Natural killer cell (primary cell): ENCODE measurements around the gene PDK4. TPM values are rescaled to one million over a fixed set of nuclear protein-coding genes. Genes with fewer than 3 reads are reported as not detected.

Experiments
- ATAC-seq, 3 donors: fragments of 150-1000 bp in 2 of 3; fragments of 200-7000 bp in 1 of 3; cut with Tn5 transposase; 1 replicate in 1 of 3; 2 replicates in 2 of 3; pipeline ENCODE4 v1.10.0; 2021; ENCODE audit warnings: mild to moderate bottlenecking in 2 of 3, moderate library complexity in 2 of 3
- DNase-seq, 2 donors: peaks; one replicate each; pipeline versions ENCODE4 v3.0.0 to v3.0.0-alpha.2; 2013 to 2021; ENCODE audit warnings: mixed read lengths in 1 of 2
- H3K27ac ChIP-seq: one replicate; pipeline ENCODE4 v1.5.1; 2013; ENCODE audit warnings: mild to moderate bottlenecking, low read length
- H3K27me3 ChIP-seq: one replicate; pipeline ENCODE4 v1.6.1; 2013; ENCODE audit warnings: low read length; ENCODE audit not compliant: control insufficient read depth, insufficient read depth
- H3K36me3 ChIP-seq: one replicate; pipeline ENCODE4 v1.6.1; 2013; ENCODE audit warnings: low read length; ENCODE audit not compliant: control insufficient read depth, insufficient read depth
- H3K4me1 ChIP-seq: one replicate; pipeline ENCODE4 v1.6.1; 2013; ENCODE audit warnings: low read length; ENCODE audit not compliant: control insufficient read depth, insufficient read depth
- H3K4me3 ChIP-seq: one replicate; pipeline ENCODE4 v1.5.1; 2013; ENCODE audit warnings: low read length
- H3K9me3 ChIP-seq: one replicate; pipeline ENCODE4 v1.6.1; 2013; ENCODE audit warnings: low read length; ENCODE audit not compliant: control insufficient read depth, insufficient read depth
- H3K27ac Mint-ChIP-seq, 2 donors: one replicate each; pipeline ENCODE4 v1.8.0; 2022; ENCODE audit warnings: mild to moderate bottlenecking in 2 of 2, mixed read lengths in 2 of 2, moderate library complexity in 1 of 2
- H3K27me3 Mint-ChIP-seq, 2 donors: one replicate each; pipeline ENCODE4 v1.8.0; 2022; ENCODE audit warnings: low read depth in 2 of 2, mixed read lengths in 2 of 2
- H3K36me3 Mint-ChIP-seq: one replicate; pipeline ENCODE4 v1.8.0; 2022; ENCODE audit warnings: mixed read lengths
- H3K4me1 Mint-ChIP-seq, 2 donors: one replicate each; pipeline ENCODE4 v1.8.0; 2022; ENCODE audit warnings: mixed read lengths in 2 of 2
- H3K4me3 Mint-ChIP-seq: one replicate; pipeline ENCODE4 v1.8.0; 2022; ENCODE audit warnings: mild to moderate bottlenecking, moderate library complexity, mixed read lengths
- H3K9me3 Mint-ChIP-seq, 2 donors: one replicate each; pipeline ENCODE4 v1.8.0; 2022; ENCODE audit warnings: mixed read lengths in 2 of 2
- CTCF ChIP-seq: fragments of 200-600 bp; IDR thresholded peaks from one replicate; pipeline ENCODE4 v1.8.0; 2022; ENCODE audit warnings: antibody characterized with exemption
- WGBS: methylation state at CpG from one replicate; pipeline ENCODE4 v1.1.7; 2013; ENCODE audit warnings: missing lambda C conversion rate; ENCODE audit not compliant: insufficient coverage; 5-methylcytosine and 5-hydroxymethylcytosine counted together
- intact Hi-C: fragments of 100-400 bp; cut with micrococcal nuclease; formaldehyde crosslinking; loops from one replicate; pipeline ENCODE4 v1.14.2; 2022
- total RNA-seq, 4 donors: library from RNA; stranded (reverse); fragments of 120-200 nt in 1 of 4; gene quantifications; one replicate each; pipeline versions ENCODE4 v1.2.3 to v1.2.4, GENCODE V29; 2013 to 2022

The PDK4 gene
- total RNA-seq, 3 donors from 2014 or later (not counting 1 experiment from before 2014, with no cell fraction given) = 0.78 to 3.8 (median 2.3) TPM

DNA sequence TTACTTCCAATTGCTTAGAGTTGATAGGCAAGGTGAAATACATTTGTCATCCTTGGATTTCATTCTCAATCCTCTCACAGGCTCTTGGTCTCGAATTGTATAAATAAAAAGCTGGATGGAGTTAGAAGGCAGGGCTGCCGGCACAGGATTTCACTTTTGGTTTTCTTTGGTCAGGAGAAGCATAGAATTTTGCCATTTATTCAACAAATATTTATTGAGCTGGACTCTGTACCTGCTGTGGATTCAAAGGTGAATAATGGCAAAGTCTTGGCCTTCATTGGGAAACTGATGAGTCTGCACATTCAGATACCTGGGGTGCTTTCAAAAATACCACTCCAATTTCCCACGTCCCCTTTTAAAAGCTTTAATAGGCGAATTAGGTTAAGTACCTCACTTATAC lies 49.7 kb downstream of the PDK4 start:
- no peak overlapping the region for H3K4me3 Mint-ChIP-seq
- DNase-seq = no peak
- H3K4me1 Mint-ChIP-seq = peaks cover 6% of the 10 kb centered on the region in 2 donors
- Histone ChIP-seq H3K9me3 (no peaks in the 10 kb centered on the region), H3K36me3 (no peaks in the 10 kb centered on the region), H3K4me1 (no peaks in the 10 kb centered on the region), H3K4me3 (no peak overlapping the region), H3K27ac (no peak overlapping the region), H3K27me3 (no peaks in the 10 kb centered on the region)
- intact Hi-C loops = no loop called here
- no peak overlapping the region for H3K27ac Mint-ChIP-seq
- no peak for ATAC-seq
- no peak for TF ChIP-seq CTCF
- H3K36me3 Mint-ChIP-seq = no peaks in the 10 kb centered on the region
- H3K27me3 Mint-ChIP-seq = peaks cover under 1 to 3% of the 10 kb centered on the region in 2 donors
- no peaks in the 10 kb centered on the region for H3K9me3 Mint-ChIP-seq
- 86% methylated on average over 3 of the region's 4 CpGs for WGBS

GRCh38 chr7:95545673-95546072 lies 50.6 kb downstream of the PDK4 start:
- no peak overlapping the region for H3K27ac Mint-ChIP-seq
- Histone ChIP-seq H3K4me1 (no peaks in the 10 kb centered on the region), H3K36me3 (no peaks in the 10 kb centered on the region), H3K9me3 (no peaks in the 10 kb centered on the region), H3K27ac (no peak overlapping the region), H3K27me3 (no peaks in the 10 kb centered on the region), H3K4me3 (no peak overlapping the region)
- intact Hi-C loops = no loop called here
- 100% methylated on average over 1 of the region's 1 CpG for WGBS
- peaks cover 6% of the 10 kb centered on the region in 2 donors for H3K4me1 Mint-ChIP-seq
- no peak for TF ChIP-seq CTCF
- H3K27me3 Mint-ChIP-seq = peaks cover 2 to 10% of the 10 kb centered on the region in 2 donors
- no peak overlapping the region for H3K4me3 Mint-ChIP-seq
- ATAC-seq (no peak), DNase-seq (no peak)
- no peaks in the 10 kb centered on the region for H3K36me3 Mint-ChIP-seq
- H3K9me3 Mint-ChIP-seq = no peaks in the 10 kb centered on the region

- WGBS = 15% methylated on average over 2 of the region's 3 CpGs
Observed at GRCh38 chr7:95545007-95545615, 51.2 kb downstream of the PDK4 start.

More at GRCh38 chr7:95545007-95545615, 51.2 kb downstream of the PDK4 start:
- no peaks in the 10 kb centered on the region for H3K9me3 ChIP-seq
- Mint-ChIP-seq H3K4me3 (no peak overlapping the region), H3K27me3 (peaks cover 2 to 14% of the 10 kb centered on the region in 2 donors), H3K36me3 (no peaks in the 10 kb centered on the region), H3K4me1 (peaks cover 6% of the 10 kb centered on the region in 2 donors), H3K9me3 (no peaks in the 10 kb centered on the region), H3K27ac (no peak overlapping the region)
- no peak overlapping the region for H3K4me3 ChIP-seq
- H3K27me3 ChIP-seq = no peaks in the 10 kb centered on the region
- no peak overlapping the region for H3K27ac ChIP-seq
- ATAC-seq (peak in 1 of 3 donors; percentile 46), DNase-seq (no peak)
- intact Hi-C loops = no loop called here
- no peaks in the 10 kb centered on the region for H3K36me3 ChIP-seq
- no peaks in the 10 kb centered on the region for H3K4me1 ChIP-seq
- TF ChIP-seq CTCF = no peak
